ENCODE results near the gene EEF2K.

The EEF2K gene

GRCh38 chr16:22285080-22285479 lies 79.0 kb downstream of the EEF2K start (continued):
- TF ChIP-seq TOX (CRISPR knock-in tag; IDR thresholded peaks at IDR 0.05; ENCODE audit: borderline replicate concordance) (no peak), ARNTL (CRISPR knock-in tag; IDR thresholded peaks at IDR 0.05; ENCODE audit: borderline replicate concordance, low read depth) (no peak)

- ATAC-seq: no peak
- TF ChIP-seq CREB5 (CRISPR knock-in tag; IDR thresholded peaks at IDR 0.05; ENCODE audit: low read depth) (no peak), TOX (CRISPR knock-in tag; IDR thresholded peaks at IDR 0.05; ENCODE audit: borderline replicate concordance) (no peak), TSHZ2 (CRISPR knock-in tag; IDR thresholded peaks at IDR 0.05) (no peak), CSRNP3 (CRISPR knock-in tag; IDR thresholded peaks at IDR 0.05) (no peak), PATZ1 (CRISPR knock-in tag; IDR thresholded peaks at IDR 0.05; ENCODE audit: borderline replicate concordance) (no peak), GLIS3 (CRISPR knock-in tag; IDR thresholded peaks at IDR 0.05) (no peak), BACH2 (CRISPR knock-in tag; IDR thresholded peaks at IDR 0.05; ENCODE audit: borderline replicate concordance) (no peak), CSDC2 (CRISPR knock-in tag; IDR thresholded peaks at IDR 0.05) (no peak), PPARA (CRISPR knock-in tag; IDR thresholded peaks at IDR 0.05; ENCODE audit: borderline replicate concordance) (no peak), ZC3H10 (CRISPR knock-in tag; IDR thresholded peaks at IDR 0.05) (no peak), SNAI2 (CRISPR knock-in tag; IDR thresholded peaks at IDR 0.05) (no peak), ZFP30 (CRISPR knock-in tag; IDR thresholded peaks at IDR 0.05) (no peak), ARNTL (CRISPR knock-in tag; IDR thresholded peaks at IDR 0.05; ENCODE audit: borderline replicate concordance, low read depth) (no peak), TCF4 (CRISPR knock-in tag; IDR thresholded peaks at IDR 0.05; ENCODE audit: borderline replicate concordance) (no peak), ESRRG (CRISPR knock-in tag; IDR thresholded peaks at IDR 0.05) (no peak), ZNF8 (CRISPR knock-in tag; IDR thresholded peaks at IDR 0.05) (no peak), ISL1 (CRISPR knock-in tag; IDR thresholded peaks at IDR 0.05) (no peak), OSR1 (CRISPR knock-in tag; IDR thresholded peaks at IDR 0.05) (no peak), RARB (CRISPR knock-in tag; IDR thresholded peaks at IDR 0.05) (no peak), ZFP3 (CRISPR knock-in tag; IDR thresholded peaks at IDR 0.05) (no peak)
These were observed 84.9 kb downstream of the EEF2K start for GRCh38 chr16:22291020-22291419.

GRCh38 chr16:22291860-22292318 lies 85.8 kb downstream of the EEF2K start:
- TF ChIP-seq ARNTL (CRISPR knock-in tag; IDR thresholded peaks at IDR 0.05; ENCODE audit: borderline replicate concordance, low read depth) (no peak), GLIS3 (CRISPR knock-in tag; IDR thresholded peaks at IDR 0.05) (no peak), ZC3H10 (CRISPR knock-in tag; IDR thresholded peaks at IDR 0.05) (no peak), RARB (CRISPR knock-in tag; IDR thresholded peaks at IDR 0.05) (no peak), TCF4 (CRISPR knock-in tag; IDR thresholded peaks at IDR 0.05; ENCODE audit: borderline replicate concordance) (no peak), PPARA (CRISPR knock-in tag; IDR thresholded peaks at IDR 0.05; ENCODE audit: borderline replicate concordance) (no peak), PATZ1 (CRISPR knock-in tag; IDR thresholded peaks at IDR 0.05; ENCODE audit: borderline replicate concordance) (no peak)
- no peak for ATAC-seq

All from SK-N-SH treated with all-trans-retinoic acid at 6 μM for 48 hours (cell line).